HL-60 (cell line): ENCODE results near the gene SLC16A6.

Source experiments
- GABPA ChIP-seq: IDR thresholded peaks from 2 replicates; pipeline ENCODE4 v1.6.1; 2012; ENCODE audit warnings: low read depth
- POLR2AphosphoS5 ChIP-seq: IDR thresholded peaks from 2 replicates; pipeline ENCODE4 v1.6.1; 2012; ENCODE audit warnings: low read depth
- SPI1 ChIP-seq: IDR thresholded peaks from 2 replicates; pipeline ENCODE4 v1.6.1; 2012; ENCODE audit warnings: low read depth, mild to moderate bottlenecking, borderline replicate concordance
- TF ChIP-seq, protein P1 (sequence below): IDR thresholded peaks from one replicate; pipeline ENCODE4 v1.5.1; 2011; ENCODE audit warnings: low read length, control low read depth, inconsistent platforms; ENCODE audit not compliant: insufficient read depth

DNA sequence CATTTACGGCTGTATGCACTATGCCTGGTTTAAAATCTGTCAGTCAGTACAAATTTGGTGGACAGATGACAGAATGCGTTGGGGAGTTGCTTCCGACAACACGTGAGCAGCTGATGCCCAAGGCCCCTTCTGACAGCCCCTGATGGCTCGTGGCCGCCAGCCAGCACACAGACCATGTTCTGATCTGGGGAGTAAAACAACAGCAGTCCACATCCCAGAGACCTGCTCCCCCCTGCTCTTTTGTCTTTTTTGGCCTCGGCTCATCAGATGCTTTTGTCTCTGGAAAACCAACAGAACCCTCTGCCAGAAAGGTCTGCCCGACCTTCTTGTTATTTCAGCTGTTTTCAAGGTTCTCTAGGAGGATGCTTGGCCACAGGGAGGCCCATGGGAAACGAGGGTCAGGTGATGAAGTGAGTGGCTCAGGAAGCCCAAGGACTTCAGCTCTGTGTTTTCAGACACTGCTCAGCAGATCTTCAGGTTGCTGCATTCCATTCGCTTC, 11.2 kb upstream of the SLC16A6 start:
- TF ChIP-seq, protein P1, sequence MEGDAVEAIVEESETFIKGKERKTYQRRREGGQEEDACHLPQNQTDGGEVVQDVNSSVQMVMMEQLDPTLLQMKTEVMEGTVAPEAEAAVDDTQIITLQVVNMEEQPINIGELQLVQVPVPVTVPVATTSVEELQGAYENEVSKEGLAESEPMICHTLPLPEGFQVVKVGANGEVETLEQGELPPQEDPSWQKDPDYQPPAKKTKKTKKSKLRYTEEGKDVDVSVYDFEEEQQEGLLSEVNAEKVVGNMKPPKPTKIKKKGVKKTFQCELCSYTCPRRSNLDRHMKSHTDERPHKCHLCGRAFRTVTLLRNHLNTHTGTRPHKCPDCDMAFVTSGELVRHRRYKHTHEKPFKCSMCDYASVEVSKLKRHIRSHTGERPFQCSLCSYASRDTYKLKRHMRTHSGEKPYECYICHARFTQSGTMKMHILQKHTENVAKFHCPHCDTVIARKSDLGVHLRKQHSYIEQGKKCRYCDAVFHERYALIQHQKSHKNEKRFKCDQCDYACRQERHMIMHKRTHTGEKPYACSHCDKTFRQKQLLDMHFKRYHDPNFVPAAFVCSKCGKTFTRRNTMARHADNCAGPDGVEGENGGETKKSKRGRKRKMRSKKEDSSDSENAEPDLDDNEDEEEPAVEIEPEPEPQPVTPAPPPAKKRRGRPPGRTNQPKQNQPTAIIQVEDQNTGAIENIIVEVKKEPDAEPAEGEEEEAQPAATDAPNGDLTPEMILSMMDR: no peak
- no peak for TF ChIP-seq POLR2AphosphoS5
- TF ChIP-seq SPI1: no peak
- TF ChIP-seq GABPA: no peak
